Measurements from ENCODE around the gene MREG. TPM values are rescaled to one million over a fixed set of nuclear protein-coding genes. Genes with fewer than 3 reads are reported as not detected.

Gene MREG, protein sequence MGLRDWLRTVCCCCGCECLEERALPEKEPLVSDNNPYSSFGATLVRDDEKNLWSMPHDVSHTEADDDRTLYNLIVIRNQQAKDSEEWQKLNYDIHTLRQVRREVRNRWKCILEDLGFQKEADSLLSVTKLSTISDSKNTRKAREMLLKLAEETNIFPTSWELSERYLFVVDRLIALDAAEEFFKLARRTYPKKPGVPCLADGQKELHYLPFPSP
- polyA plus RNA-seq (2013, experiment 1 of 2; ENCODE audit: insufficient read length), result 3.2 TPM
- 2.9 TPM for polyA plus RNA-seq (2013, experiment 2 of 2; ENCODE audit: insufficient read length)

GRCh38 chr2:216013080-216013909, at the start of gene MREG:
Gene MREG, minus strand, starts transcription at chr2:216013551. Its CDS starts 224 bp downstream, at chr2:216013327.
- peak; percentile 81 for DNase-seq

DNA sequence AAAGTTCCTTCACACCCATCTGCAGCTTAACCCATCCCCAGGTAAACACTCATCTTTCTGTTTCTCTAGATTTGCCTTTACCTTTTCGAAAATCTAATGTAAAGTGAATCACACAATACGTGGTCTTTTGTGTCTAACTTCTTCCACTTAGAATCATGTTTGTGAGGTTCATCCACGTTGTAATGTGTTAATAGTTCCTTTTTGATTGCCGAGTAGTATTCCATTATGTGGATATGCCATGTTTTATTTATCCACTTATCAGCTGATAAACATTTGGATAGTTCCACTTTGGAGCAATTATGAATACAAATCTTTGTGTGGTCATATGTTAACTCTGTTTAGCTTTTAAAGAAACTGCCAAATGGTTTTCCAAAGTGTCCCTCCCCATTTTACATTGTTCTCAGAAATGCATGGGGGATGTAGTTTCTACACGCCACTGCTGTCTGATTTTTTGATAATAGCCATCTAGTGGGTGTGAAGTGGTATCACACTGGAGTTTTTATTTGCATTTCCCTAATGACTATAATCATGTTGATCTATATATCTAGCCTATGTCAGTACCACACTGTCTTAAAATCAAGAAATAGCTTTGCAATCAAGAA, 46.0 kb upstream of the MREG start:
- no peak for DNase-seq

- DNase-seq, result peak; percentile 48
Observed at GRCh38 chr2:216057688-216058193, 44.4 kb upstream of the MREG start.

DNA sequence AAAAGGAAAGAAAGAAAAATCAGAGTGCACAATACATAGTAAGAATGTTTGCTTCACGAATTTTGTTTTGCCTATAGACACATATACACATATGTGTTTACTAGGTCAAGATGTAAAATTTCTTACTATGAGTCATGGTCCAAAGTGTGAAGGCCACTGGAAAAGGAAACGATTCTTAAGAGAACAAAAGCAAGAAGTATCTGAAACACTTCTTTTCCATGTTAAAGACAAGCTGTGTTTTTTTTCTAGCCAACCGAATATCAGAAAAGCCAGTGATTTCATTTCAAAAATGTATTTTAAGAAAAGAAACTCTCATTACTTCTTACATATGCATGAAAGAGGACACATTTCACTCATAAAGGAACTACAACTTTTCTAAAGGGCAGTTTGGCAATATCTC, 43.4 kb upstream of the MREG start:
- no peak for DNase-seq

DNA sequence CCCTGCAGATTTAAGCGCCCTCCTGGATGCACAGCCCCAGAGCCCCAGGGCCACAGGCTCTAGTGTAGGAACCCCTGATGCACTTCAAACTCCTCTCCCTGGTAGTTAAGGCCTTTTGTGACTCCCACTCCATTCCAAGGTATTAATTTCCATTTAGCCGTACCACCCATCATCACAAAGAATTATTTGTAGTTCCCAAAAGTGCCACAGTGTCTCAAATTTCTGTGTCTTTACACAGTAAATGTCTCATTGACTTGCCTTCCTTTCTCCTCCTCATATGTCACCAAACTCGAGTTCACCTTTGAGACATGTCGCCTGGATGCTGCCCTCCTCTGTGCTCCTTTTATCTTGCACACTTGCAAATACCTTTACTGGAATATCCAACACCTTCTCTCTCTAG, 42.3 kb upstream of the MREG start:
- DNase-seq, result no peak

DNA sequence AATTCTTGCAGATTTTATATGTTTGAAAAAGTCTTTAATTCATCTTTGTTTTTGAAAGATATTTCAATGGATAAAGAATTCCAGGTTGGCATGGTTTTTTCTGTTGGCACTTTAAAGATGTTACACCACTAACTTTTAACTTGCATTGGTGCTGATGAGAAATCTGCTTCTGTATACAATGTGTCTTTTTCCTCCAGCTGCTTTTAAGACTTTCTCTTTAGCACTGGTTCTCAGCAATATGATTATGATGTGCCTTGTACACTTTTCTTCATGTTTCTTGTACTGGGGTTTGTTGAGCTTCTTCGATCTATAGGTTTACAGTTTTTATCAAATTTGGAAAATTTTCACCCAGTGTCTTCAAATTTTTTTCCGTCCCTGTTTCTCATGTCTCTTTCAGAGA, 39.1 kb upstream of the MREG start:
- no peak for DNase-seq

DNA sequence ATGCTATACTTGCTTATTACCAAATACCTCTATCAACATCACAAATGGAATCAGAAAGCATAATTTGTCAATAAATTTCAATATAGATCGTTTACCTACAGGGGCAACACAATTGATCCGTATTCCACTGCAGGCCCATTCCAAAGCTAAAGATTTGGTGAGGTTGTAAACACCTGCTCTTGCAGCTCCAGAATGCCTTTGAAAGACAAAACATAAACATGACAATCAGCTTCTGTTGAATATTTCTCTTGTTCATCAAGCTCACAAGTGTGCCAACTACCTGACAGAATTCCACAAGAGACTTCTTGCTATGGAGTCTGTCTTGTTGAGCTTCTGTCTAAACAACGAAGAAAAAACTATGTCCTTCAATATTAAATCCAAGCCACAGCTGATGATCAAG, 38.0 kb upstream of the MREG start:
- DNase-seq, result no peak

GRCh38 chr2:216049452-216049851, 36.1 kb upstream of the MREG start:
- no peak for DNase-seq

DNA sequence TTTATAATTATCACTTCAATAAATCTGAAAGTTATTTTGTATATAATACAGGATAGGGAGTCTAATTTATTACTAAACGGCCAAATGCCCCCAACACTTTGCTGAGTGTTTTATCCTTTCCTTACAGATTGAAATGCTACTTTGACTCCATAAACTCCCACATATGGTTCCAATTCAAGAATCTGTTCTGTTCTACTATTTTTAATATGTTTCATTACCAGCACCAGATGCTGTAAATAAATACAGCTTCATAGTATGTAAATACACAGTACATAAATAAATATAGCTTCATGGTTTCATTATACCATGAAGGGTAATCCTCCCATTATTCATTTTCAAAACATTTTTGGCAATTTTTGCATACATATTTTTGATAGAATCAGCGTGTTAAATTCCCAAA, 34.0 kb upstream of the MREG start:
- no peak for DNase-seq

DNA sequence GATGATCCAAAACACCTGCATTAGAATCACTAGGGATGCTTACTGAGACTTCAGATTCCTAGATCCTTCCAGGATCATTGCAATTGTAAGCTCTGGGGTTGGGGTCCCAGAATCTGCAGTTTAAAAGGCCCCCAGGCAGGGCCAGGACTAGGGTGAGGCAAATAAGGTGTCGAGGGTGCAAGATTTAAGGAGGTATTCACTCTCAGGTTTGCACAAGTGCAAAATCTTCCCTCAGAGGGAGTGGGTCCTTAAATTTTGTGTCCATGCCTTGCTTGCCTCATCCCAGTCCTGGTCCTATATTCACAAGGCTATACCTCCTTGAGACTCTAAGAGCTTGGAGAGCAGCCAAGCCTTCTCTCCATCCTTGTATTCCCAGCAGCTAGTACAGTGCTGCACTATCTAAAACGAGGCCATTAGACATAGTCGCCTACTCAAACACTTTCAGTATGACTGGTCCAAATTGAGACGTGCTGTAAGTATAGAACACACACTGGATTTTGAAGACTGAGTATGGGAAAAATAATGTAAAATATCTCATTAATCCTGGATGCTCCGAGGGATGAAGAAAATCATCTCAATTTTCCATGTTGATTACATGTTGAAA, 31.6 kb upstream of the MREG start:
- DNase-seq, result no peak

- DNase-seq, result no peak
Observed at GRCh38 chr2:216043949-216044348, 30.6 kb upstream of the MREG start.

DNA sequence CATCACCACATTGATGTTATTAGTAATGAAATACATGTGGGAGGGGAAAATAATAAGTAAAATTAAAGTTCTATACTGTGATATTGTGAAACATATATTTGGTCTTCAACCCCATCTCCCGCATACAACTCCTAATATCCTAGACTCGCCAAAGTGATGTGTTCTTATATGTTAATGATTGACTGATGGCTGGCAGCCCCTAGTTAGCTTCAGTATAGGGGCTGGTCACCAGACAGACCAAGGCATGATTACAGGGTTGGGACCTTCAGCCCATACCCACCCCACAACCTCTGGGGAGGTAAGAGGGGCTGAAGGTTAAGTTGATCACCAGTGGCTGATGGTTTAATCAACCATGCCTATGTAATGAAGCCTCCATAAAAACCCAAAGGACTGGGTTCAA, 28.1 kb upstream of the MREG start:
- no peak for DNase-seq

- no peak for DNase-seq
Observed at GRCh38 chr2:216039918-216040317, 26.6 kb upstream of the MREG start.

GRCh38 chr2:216034065-216034464, 20.7 kb upstream of the MREG start:
- DNase-seq, result peak; percentile 67

- DNase-seq, result no peak
Observed at GRCh38 chr2:216033403-216033802, 20.1 kb upstream of the MREG start.

DNA sequence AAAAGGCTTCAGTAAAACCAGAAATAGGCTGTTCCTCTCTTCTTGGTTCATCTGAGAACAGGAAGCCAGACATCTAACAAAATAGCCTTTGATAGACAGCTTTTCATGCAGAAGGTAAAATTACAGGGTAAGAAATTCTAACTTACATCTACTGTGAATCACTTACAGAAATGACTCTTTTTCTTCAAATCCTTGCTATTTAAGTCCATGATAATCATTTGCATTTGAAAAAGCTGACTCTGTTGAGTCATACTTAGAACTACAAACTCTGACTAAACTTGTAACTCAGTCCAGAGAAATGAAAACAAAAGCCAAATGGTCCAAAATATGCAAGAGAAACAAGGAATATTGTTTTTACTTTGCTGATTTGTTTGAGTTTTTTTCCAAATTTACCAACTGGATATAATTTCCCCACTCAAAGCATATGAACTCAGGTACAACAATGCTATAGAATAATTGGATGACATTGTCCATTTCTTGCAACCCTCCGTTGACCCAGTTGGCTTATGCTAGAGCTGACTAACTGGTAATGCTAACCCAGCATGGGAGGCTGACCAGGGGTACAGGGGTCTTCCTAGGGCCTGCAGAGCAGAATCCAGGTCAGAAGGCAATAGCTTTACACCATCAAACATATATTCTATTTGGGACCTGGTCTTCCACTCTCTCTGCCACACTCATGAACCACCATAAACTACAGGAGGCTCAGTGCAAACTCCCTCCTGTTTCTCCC, 18.8 kb upstream of the MREG start:
- DNase-seq, result peak; percentile 85

GRCh38 chr2:216030216-216030615, 16.9 kb upstream of the MREG start:
- DNase-seq, result no peak

DNA sequence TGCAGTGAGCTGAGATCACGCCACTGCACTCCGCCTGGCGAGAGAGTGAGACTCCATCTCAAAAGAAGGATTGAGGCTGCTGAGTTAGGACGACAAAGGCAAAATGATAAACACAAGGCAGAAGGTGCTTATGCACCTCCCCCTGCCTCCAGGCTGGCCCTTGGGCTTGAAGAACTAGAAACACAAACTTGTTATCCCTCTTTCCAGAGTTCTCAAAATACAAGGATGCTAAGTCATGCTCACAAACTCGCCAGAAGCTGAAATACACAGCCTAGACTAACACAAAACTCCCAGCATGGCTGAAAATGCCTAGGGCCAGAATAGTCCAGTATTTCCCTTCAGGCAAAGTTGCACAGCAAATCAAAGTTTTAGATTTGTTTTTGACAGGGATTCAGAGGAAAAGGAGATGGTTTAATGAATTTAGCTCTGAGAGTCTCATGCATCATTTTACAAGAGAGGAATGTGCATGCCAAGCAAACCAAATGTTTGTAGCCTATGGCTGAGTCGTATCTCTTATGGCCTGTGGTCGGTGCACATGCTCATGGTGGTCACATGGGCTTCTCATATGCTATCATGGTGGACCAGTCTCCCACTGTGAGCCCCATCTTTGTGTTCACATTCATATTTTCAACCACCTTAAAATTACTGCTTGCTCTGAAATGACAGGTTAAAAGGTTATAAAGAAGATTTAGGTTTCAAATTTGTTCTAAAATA, 16.2 kb upstream of the MREG start:
- peak; percentile 72 for DNase-seq

DNA sequence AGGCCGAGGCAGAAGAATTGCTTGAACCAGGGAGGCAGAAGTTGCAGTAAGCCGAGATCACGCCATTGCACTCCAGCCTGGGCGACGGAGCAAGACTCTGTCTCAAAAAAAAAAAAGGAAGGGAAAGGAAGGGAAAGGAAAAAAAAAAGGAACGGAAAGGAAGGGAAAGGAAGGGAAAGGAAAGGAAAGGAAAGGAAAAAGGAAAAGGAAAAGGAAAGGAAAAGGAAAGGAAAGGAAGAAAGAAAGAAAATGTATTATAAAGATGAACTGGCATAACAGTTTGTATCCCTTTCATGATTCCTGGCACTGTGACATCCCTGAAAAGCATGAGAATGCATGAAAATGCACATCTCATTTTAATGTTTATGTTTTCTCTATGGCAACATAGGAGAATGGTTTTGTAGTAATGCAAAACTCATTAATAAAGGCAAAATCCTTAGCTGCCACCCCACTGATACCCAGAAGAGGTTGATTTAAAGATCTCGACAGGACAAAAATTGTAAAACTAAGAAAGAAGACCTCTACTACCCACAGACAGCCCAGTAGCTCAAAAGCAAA, 11.5 kb upstream of the MREG start:
- DNase-seq, result no peak

DNA sequence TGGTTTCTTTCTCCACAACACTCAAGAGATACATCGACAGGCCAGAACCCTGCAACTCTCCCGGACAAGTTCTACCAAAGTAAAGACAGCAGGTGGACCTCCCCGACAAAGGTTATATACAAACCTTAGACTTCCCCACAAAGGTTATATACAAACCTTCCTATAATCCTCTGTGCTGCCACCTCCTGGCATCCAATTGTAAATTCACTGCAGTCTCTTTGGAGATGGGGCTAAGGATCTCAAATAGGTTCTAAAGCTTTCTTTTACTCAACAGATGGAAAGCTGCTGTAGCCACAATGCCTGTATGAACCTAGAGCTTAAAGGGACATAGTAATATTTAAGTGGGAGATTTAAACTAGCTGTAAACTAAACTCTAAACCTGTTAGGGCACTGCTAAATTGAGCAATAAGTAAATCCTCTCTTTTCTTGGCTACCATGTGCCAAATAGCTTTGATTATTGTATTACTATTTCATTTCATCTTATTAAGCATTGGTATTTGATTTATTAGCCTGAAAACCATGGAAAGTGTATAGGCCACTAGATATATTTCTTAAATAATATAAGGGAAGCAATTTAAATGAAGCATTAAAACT, 9.8 kb upstream of the MREG start:
- peak; percentile 47 for DNase-seq
